Ammon's horn (tissue), 1 donor: Measurements from ENCODE around the gene IL7R.
"Not testable (repeated sequence)": the region's sequence is repeated elsewhere in the genome, so short reads cannot be mapped to it uniquely, and the experiment has no call there.

Source experiments
- DNase-seq: peaks from one replicate; pipeline ENCODE4 v3.0.0-alpha.2; 2016; ENCODE audit warnings: low spot score

IL7R gene

DNA sequence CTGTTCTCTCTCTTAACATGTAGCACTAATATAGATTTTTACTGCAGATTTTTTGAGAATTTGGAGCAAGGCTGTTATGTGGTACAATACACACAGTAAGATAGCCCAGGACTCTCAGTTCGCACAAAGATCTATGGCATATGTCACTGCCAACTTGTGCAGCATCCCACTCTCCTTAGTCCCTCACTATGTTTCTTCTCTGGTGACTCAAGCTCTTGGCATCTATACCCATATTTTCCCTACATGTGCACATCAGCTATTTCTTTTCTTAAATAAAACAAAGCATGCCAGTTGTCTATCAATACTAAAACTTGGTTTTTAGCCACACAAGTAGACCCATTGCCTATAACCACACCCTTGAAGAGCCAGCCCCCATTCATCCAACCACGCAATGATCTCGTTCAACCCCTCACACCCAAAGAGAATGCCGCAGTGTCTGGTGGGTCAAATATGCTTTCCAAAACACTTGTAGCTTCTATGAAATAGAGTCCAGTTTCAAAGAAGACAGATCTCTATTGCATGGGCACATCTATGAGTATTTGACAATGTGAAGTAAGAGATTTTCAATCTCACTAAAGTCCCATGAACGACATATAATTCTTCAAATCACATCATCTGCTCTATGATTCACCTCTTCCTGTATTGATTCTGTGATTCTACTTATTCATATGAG is 18.2 kb upstream of the IL7R start:
- DNase-seq, result no peak

DNA sequence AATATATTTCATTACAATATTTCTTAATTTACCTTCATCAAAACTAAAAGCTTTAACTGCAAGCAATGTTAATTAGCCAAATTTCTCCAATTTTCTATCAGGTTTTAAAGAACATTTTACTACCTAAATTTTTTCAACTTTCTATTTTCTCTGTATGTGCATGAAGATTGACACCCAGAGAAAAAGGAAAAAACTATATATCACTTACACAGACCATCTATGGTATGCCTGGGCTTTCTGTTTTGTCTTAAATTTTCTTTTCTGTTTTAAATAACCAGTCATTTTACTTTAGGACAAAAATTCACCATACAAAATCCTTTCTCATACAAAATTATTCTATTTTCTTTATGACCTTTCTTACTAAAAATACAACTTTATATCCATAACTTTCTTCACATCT is 13.8 kb upstream of the IL7R start:
- no peak for DNase-seq

GRCh38 chr5:35845508-35845907 is 11.2 kb upstream of the IL7R start:
- DNase-seq, result not testable (repeated sequence)

DNA sequence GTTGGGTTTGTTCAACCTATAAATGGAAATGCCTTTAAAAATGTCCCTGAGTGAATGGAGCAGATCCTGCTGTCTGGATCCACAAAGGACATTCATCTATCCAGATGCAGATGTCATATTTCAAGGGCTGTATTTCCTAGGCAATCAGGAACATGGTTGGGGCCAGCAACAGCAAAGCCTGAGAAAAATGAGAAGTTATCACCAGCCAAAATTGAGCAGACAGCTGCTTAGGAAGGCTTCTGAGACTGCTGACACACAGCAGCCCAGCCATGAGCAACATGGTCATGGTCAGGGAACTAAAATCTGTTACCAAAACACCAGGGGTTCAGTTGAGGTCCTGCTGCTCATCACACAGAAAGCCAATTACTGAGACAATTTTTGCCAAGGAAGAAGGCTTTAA is 9.2 kb upstream of the IL7R start:
- DNase-seq, result no peak

GRCh38 chr5:35847961-35848360 is 8.7 kb upstream of the IL7R start:
- no peak for DNase-seq

- no peak for DNase-seq
Measured at GRCh38 chr5:35849860-35850259, 6.8 kb upstream of the IL7R start.

DNA sequence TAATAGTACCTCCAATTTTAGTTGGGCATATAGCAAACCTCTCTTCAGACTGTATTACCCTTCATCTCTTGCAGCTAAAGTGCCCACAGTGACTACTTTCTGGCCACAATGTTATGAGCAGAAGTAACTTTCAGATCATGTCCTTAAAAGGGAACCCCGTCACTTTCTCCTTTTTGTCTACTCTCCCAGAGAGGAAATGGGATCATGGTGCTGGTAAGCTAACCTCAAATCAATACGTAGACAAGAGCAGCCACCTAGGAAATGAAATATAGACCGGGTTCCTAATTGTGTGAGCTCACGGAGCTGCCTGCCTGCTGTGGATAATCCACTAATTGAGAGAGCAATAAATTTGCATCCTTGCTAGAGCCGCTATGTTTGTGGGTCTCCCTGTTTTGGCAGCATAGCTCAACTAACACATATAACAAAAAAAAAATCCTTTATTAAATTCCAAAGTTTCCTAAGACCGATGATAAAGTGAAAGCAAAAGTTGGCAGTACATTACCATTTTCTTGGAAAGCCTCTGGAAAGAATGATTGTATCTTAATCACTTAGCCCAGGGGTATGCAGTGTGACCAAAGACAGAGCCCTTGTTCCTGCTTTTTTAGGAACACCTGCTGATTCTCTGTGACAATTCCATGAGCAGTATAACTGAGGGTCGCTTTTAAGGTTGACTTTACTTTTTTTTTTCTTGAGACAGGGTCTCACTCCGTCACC is 5.6 kb upstream of the IL7R start:
- no peak for DNase-seq

GRCh38 chr5:35852084-35852734 is 4.5 kb upstream of the IL7R start:
- DNase-seq, result no peak

- no peak for DNase-seq
Measured at GRCh38 chr5:35852773-35853172, 3.9 kb upstream of the IL7R start.

GRCh38 chr5:35853631-35854030 is 3.1 kb upstream of the IL7R start:
- no peak for DNase-seq

DNA sequence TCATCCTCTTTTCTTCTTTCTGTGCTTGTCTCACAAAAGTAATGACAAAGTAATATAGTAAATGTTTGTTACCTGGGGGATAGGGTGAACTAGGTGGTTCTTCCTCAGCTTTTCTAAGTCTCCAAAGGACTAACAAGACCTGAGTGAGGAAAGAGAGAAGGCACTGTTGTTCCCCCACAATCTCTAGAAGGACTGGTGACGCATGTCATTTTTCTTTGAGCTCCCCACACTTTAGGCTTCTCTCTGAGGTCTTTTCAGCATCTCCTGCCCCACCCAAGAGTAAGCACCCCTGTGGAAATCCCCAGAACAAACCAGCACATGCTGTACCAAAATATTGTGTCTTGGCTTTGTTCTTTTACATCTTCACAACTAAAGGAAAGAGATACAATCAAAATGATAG is 2.4 kb upstream of the IL7R start:
- no peak for DNase-seq

DNA sequence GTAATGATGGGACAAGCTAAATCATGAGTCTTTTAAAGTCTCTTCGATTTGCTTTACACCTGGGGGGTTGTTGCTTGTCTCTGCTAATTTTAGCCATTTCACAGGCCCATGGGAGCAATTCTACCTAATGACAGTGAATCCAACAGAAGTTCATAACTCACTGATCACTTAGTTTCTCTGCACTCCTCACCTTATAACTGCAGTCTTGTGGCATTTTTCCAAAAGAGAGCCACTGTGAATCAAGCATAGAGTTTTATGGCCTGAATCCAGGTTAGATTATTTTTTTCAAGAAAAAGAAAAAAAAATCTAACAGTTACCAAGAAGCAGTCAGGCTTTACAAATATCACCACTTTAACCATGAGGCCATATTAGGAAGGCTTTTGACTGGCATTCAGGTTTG is 1.5 kb upstream of the IL7R start:
- DNase-seq, result no peak

GRCh38 chr5:35856186-35856764 is 416 bp upstream of the IL7R start:
- DNase-seq, result not testable (repeated sequence)

GRCh38 chr5:35857606-35858205 is 1.0 kb downstream of the IL7R start:
- no peak for DNase-seq

GRCh38 chr5:35859101-35859661 is 2.5 kb downstream of the IL7R start:
- peak; percentile 50 for DNase-seq

- DNase-seq, result no peak
Measured at GRCh38 chr5:35860686-35861085, 4.0 kb downstream of the IL7R start.

- DNase-seq, result no peak
Measured at GRCh38 chr5:35861718-35862117, 5.0 kb downstream of the IL7R start.

GRCh38 chr5:35862126-35862525 is 5.4 kb downstream of the IL7R start:
- DNase-seq, result no peak

DNA sequence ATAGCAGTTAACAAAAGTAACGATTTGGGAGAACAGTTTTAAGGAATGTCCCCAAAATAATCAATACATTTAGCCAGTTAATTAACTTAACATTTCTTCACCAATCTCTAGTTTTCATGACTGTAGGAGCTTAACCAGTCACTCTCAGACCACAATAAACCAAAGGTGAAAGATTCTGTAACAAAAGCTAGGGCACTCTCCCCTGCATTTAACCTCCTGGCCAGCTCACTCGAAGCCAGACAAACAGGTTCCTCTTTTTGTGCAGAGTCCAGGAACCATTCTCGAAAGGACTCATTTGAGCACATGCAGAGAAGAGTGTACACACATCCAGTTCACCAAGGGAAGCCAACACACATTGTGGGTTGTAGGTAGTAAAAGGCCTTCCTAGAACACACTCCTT is 6.5 kb downstream of the IL7R start:
- no peak for DNase-seq

GRCh38 chr5:35867998-35868397 is 11.3 kb downstream of the IL7R start:
- DNase-seq, result no peak

DNA sequence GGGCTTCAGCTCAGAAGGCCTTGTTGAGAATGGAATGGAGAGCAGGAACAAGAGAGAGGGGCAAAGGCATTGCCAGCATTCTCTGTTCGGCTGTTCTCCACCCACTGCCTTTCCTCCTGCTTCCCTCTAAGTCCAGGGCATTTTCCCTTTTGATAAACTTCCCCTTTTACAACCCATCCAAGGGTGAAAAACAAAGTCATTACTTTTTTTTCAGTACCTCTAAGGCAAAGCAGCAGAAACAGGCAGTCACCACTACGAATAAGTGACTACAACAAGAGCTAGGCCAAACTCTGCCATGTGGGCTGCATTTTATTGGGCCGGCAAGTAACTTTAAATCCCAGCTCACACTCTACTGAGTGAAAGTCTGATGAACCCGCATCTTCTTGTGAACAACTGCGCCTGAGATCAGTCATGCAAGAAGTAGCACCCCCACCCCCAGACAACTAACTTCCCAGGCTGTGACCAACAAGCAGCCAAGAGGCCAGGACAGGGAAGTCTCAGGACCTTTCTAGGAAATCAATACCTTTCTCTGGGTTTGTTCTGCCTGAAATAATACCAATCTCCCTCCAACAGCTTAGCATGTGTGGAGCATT is 13.1 kb downstream of the IL7R start:
- DNase-seq, result no peak

DNA sequence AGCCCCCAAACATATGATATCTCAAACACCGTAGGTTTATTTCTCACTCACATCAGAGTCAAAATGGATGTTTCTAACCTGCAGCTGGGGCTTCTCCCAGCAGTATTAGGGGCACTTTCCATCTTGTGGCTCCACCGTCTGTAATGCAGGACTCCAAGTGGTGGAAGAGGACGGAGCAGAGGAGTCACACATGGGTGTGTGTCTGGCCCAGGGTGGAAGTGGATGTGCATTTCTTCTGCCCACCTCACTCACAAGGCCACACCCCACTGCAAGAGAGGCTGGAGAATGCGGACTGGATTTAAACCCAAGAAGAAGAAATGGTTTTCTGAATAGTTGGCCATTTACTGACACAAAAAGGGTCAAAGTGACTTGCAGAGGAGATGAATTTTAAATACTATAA is 13.9 kb downstream of the IL7R start:
- no peak for DNase-seq
